Osteocyte (in vitro differentiated cells): ENCODE measurements around the gene SLC41A3. TPM values are rescaled to one million over a fixed set of nuclear protein-coding genes. Genes with fewer than 3 reads are reported as not detected.

Source experiments
- DNase-seq: peaks from one replicate; pipeline ENCODE4 v3.0.0; 2021; ENCODE audit warnings: mixed read lengths; ENCODE audit not compliant: unreplicated experiment; ENCODE audit errors: extremely low spot score
- H3K27ac Mint-ChIP-seq: one replicate; pipeline ENCODE4 v1.8.0; 2021; ENCODE audit warnings: mild to moderate bottlenecking, mixed read lengths; ENCODE audit not compliant: unreplicated experiment
- H3K27me3 Mint-ChIP-seq: one replicate; pipeline ENCODE4 v1.8.0; 2021; ENCODE audit warnings: mixed read lengths; ENCODE audit not compliant: unreplicated experiment
- H3K36me3 Mint-ChIP-seq: one replicate; pipeline ENCODE4 v1.8.0; 2021; ENCODE audit warnings: mixed read lengths; ENCODE audit not compliant: unreplicated experiment
- H3K4me1 Mint-ChIP-seq: one replicate; pipeline ENCODE4 v1.8.0; 2021; ENCODE audit warnings: mixed read lengths; ENCODE audit not compliant: unreplicated experiment
- H3K4me3 Mint-ChIP-seq: one replicate; pipeline ENCODE4 v1.8.0; 2021; ENCODE audit warnings: mild to moderate bottlenecking, moderate library complexity, mixed read lengths; ENCODE audit not compliant: unreplicated experiment
- H3K9me3 Mint-ChIP-seq: one replicate; pipeline ENCODE4 v1.8.0; 2021; ENCODE audit warnings: mixed read lengths; ENCODE audit not compliant: unreplicated experiment
- CTCF ChIP-seq: fragments of 200-600 bp; sonication (generic); IDR thresholded peaks from 2 replicates; pipeline ENCODE4 v1.5.0; 2021; ENCODE audit warnings: antibody characterized with exemption, mild to moderate bottlenecking, moderate library complexity
- total RNA-seq: library from RNA; stranded (reverse); gene quantifications from 2 replicates; pipeline ENCODE4 v1.2.1, GENCODE V29; 2021

SLC41A3 gene
- total RNA-seq, 1 donor from 2014 or later = 80.6 TPM

DNA sequence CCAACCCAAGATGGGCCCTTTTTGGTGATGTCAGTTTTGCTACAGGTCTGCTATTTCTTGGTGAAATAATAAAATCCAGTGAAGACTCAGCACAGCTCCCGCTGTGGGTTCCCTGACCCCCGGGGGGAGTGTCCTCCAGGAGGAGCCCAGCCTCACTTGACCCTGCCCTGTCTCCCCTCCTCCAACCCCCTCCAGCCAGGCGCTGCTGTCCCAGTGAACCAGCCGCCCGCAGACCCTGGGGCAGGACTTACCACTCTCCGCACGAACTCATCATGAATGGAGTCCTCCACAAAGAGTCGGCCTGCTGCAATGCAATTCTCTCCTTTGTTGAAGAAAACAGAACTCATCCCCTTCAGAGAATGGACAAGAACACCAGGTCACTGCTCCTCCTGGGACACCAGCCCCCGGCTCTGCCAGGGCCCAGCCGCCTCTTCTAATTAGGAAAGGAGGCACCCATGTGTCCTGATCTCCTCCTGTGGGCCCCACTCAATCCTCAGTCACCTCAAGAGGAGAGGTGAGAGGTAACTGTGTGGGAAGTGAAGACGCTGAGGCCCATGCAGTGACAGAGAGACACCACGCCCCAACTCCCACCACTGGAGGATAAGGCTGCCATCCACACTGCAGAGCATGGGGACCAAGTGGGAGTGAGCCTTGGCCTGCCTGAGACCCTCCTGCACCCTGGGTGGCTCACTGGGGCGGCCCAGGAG is 28.8 kb upstream of the SLC41A3 start:
- no peaks in the 10 kb centered on the region for H3K36me3 Mint-ChIP-seq
- H3K9me3 Mint-ChIP-seq = no peaks in the 10 kb centered on the region
- H3K4me1 Mint-ChIP-seq = no peaks in the 10 kb centered on the region
- H3K27me3 Mint-ChIP-seq = no peaks in the 10 kb centered on the region
- H3K4me3 Mint-ChIP-seq = no peak overlapping the region
- H3K27ac Mint-ChIP-seq = no peak overlapping the region
- no peak for DNase-seq
- no peak for TF ChIP-seq CTCF

DNA sequence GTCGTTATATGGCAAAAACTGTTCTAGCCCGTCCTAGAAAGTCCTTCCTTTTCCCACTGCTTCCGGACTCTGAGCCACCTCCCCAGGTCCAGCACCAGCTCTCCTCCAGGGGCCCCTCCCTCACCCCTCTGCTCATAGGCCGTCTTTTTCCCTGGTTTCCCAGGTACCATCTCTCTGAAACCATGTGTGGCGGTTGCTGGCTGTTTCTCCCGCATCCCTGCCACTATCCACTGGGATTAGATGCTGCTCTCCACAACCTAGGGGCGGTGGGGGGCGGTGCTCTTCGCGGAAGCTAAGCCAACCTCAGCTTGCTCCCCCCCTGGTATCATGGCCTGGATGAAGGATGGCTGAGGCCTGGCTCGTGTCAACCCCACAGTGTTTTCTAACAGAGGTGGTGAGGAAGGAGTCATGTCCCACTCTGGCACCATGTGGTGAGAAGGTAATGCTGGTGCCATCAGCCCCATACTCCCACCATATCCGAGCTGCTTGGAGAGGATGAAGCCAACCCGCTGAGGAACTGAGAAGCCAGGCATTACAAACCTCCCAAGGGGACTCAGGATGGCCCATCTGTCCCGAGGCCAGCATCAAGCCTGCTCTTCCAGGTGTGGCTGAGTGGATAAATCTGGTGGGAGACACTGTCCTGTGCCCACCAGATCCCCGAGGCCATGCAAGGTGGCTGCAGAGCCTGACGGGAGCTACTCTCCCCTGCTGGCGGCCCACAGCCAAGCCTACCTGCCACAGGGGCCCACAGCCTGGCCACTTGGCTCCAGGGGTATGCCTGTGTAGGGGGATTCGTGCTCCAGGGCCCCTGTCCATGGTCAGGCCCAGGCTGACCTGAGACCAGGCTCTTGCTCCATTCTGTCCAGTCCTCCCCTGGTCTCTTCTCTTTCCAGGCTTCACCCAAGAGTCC is 27.9 kb upstream of the SLC41A3 start:
- Mint-ChIP-seq H3K4me3 (no peak overlapping the region), H3K27me3 (no peaks in the 10 kb centered on the region), H3K4me1 (no peaks in the 10 kb centered on the region), H3K36me3 (no peaks in the 10 kb centered on the region), H3K27ac (no peak overlapping the region), H3K9me3 (no peaks in the 10 kb centered on the region)
- no peak for TF ChIP-seq CTCF
- peak; percentile 68 for DNase-seq

DNA sequence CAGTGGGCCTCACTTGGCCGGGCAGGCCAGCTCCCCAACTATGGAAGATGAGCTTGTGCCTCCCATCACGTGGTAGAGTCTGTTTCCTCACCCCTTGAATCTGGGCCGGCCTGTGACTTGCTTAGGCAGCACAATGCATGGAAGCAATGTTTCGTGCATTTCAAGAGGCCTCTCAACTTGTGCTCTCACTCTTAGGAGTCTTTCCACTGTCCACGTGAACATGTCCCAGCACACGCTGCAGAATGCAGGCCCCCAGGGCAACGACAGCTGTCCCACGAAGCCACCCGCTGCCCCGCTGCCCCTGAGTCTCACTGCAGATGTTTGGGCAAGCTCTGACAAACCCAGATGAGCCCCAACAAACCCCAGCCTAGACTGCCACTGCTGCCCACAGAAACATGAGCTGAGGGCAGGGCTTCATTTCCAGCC is 27.2 kb upstream of the SLC41A3 start:
- no peak overlapping the region for H3K4me3 Mint-ChIP-seq
- DNase-seq = peak; percentile 75
- H3K27me3 Mint-ChIP-seq = no peaks in the 10 kb centered on the region
- no peak for TF ChIP-seq CTCF
- H3K9me3 Mint-ChIP-seq = no peaks in the 10 kb centered on the region
- no peaks in the 10 kb centered on the region for H3K4me1 Mint-ChIP-seq
- no peak overlapping the region for H3K27ac Mint-ChIP-seq
- no peaks in the 10 kb centered on the region for H3K36me3 Mint-ChIP-seq

GRCh38 chr3:126110431-126111125 is 26.7 kb upstream of the SLC41A3 start:
- DNase-seq = peak; percentile 51
- no peak overlapping the region for H3K4me3 Mint-ChIP-seq

More at GRCh38 chr3:126110431-126111125, 26.7 kb upstream of the SLC41A3 start:
- TF ChIP-seq CTCF = no peak
- Mint-ChIP-seq H3K4me1 (no peaks in the 10 kb centered on the region), H3K9me3 (no peaks in the 10 kb centered on the region), H3K27me3 (no peaks in the 10 kb centered on the region), H3K36me3 (no peaks in the 10 kb centered on the region), H3K27ac (no peak overlapping the region)
